ENCODE measurements around the gene IFTAP.
"Not testable (repeated sequence)": the region's sequence is repeated elsewhere in the genome, so short reads cannot be mapped to it uniquely, and the experiment has no call there.

The IFTAP gene

GRCh38 chr11:36635066-36635862, 41.0 kb downstream of the IFTAP start:
- no peak for DNase-seq (ENCODE audit: low spot score)
- FAIRE-seq: no peak

- FAIRE-seq (no peak), DNase-seq (ENCODE audit: low spot score) (no peak)
Measured at GRCh38 chr11:36638556-36638955, 44.3 kb downstream of the IFTAP start.

- DNase-seq (ENCODE audit: low spot score): no peak
- no peak for FAIRE-seq
Measured at GRCh38 chr11:36657610-36658267, 63.4 kb downstream of the IFTAP start.

DNA sequence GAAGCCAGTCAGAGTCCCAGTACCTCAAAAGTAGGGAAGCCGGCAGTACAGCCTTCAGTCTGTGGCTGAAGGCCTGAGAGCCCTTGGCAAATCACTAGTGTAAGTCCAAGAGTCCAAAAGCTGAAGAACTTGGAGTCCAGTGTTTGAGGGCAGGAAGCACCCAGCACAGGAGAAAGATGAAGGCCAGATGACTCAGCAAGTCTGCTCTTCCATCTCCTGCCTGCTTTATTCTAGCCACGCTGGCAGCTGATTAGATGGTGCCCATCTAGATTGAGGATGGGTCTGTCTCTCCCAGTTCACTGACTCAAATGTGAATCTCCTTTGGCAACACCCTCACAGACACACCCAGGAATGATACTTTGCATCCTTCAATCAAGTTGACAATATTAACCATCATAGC, 67.1 kb downstream of the IFTAP start:
- FAIRE-seq; DNase-seq (ENCODE audit: low spot score): not testable (repeated sequence)

DNA sequence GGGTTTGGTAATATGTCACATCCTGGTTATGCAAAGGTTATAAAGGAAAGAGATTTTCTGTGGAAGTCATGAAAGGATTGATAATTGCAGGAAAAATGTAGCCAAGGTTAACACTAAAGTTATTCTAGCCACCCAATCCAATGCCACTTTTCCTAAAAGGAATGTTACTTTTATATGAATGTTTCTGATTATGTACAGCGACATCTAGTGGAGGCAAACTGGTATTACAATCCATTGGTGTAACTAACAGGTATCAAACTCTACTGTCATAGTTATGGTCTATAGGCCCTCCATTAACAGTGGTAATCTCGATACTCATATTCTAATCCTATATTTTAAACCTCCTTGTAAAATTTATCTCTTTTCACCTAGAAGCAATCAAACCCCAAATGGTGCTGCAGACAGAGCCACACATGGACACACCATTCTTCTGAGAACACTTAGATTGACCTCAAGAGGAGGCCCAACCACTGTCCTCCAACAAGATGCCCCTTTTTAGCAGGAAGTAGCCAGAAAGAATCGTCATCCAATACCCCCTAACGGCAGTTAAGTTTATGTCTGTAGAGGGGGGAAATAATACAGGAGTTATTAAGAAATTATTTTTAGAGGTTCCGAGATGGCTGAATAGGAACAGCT, 78.6 kb downstream of the IFTAP start:
- peak; percentile 33 for FAIRE-seq
- DNase-seq (ENCODE audit: low spot score): peak; percentile 35

DNA sequence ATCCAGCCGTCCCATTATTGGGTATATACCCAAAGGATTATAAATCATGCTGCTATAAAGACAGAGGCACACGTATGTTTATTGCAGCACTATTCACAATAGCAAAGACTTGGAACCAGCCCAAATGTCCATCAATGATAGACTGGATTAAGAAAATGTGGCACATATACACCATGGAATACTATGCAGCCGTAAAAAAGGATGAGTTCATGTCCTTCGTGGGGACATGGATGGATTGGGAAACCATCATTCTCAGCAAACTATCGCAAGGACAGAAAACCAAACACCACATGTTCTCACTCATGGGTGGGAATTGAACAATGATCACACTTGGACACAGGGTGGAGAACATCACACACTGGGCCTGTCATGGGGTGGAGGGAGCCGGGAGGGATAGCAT, 85.2 kb downstream of the IFTAP start:
- DNase-seq (ENCODE audit: low spot score); FAIRE-seq: not testable (repeated sequence)

DNA sequence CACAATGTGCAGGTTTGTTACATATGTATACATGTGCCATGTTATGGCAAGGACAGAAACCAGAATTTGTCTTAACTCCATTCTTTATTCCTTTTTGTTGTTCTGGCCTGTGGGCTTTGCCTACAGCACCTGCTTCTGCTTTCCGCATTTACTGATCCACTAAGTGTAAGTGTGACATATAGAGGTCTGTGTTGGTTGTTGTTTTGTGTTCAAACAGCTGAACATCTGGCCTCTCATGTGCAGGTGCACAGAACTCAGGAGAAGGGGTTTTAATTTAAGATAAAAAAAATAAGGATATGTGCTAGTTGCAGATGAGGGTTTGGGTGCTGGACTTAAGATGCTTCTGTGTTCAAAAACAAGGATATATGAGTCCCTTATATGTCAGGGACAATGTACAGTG, 89.5 kb downstream of the IFTAP start:
- FAIRE-seq (no peak), DNase-seq (ENCODE audit: low spot score) (no peak)

DNA sequence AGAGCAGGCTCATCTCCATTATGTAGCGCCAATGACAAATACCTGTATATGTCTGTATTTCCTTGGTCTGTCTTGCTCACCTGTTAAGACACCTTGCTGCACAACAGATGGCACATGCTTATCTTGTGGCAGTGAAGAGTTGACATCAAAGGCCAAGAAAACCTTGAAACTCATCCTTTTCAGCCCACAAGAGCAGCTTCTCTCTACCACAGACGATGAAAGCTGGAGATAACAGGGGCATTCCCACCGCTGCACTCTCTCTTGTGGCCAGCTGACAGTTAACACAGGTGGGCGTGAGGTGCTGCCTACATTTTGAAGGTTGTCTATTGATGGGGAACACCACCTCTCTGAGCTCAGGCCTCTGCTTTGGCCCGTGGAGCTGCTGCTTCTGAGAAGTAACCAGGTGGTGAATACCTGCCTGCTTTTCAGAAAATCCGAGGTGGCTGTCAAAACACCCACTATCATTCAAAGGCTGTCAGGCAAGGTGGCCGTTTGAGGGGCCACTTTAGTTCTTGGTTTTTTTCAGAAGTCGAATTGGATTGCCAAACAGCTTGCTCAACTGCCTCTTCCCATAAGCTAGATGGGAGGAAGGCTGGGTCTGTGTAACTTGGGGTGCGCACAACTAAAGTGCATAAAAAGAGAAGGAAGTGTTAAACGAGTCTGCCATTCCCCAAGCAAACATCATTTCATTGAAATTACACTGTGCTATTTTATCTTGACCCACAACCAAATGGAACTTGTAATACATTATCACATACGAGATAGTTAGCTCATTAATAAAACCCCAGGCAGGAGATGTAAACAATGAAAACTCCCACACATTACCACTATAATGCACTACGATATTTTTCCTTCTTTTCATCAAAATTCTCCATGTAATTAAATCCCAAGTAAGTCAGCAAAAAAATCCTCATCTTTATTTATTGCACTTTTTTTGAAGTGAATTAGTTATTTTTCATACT, 90.8 kb downstream of the IFTAP start:
- FAIRE-seq (no peak), DNase-seq (ENCODE audit: low spot score) (no peak)

DNA sequence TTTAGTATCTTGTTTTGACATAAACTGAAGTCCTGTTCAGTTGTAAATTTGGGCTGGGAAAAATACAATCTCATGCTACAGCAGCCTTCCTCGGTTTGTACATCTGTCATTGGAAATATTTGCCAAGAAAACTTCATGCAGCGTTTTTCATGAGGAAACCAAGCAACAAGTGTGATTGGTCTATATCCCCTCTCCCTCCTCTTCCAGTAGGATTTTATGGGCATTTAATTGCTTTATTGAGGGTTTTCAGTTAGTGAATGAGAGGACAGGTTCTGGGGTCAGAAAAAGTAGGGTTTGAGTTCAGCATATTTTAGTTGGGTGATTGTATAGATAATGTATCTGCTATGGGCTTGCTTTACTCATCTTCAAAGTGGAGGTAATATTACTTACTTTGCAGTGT, 93.8 kb downstream of the IFTAP start:
- no peak for FAIRE-seq

DNA sequence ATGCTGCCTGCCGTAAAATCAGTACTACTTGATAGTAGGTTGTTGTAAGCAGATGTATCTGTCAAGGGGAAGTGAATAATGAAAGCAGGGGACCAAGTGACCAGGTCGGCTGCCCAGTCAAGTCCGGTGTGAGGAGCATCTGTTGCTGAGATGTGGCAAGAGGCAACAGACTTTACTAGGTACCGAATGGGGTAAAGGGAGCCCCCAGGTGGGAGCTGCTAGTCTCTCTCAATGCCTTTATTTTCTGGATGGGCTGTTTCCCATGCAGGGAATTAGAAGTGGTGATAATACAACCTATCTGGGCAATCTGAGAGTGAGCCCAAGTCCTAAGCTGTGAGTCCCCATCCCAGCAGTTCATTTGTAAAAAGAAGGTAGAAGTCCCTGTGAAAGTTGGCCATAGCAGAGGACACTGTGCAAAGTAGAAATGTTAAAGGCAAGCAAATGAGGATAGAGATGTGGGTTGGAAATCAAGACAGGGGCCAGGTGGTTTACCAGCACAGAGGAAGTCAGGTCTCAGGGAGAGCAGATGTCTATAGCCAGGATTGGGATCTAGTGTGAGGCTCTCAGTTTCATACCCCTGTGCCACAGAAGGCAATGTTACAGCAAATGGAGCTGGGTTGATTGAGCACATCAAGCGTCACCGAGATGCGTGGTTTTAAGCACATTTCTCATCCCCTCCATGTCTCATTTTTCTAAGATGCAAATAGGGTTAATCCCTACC, 94.4 kb downstream of the IFTAP start:
- DNase-seq (ENCODE audit: low spot score) (no peak), FAIRE-seq (no peak)

More for the DNA sequence above, 93.8 kb downstream of the IFTAP start:
- no peak for DNase-seq (ENCODE audit: low spot score)

DNA sequence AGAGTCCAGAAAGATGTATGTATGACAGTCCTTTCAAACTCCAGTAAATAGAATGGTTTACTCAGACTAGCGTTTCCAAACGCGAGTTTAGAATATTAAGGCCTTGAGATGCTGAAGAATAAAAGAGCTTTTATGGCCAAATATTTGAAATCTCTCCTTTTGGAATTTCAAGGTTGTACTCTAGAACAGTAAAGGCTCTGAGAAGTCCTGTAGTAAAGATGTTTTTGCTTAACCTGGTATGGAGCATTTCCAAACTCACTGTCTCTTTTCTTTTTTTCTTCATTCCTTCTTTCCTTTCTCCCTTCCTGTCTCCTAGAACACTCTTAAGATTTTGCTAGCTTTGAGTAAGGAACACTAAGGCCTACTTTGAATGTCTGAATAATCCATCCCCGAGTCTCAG, 95.1 kb downstream of the IFTAP start:
- no peak for DNase-seq (ENCODE audit: low spot score)
- no peak for FAIRE-seq

GRCh38 chr11:36692704-36693103, 98.4 kb downstream of the IFTAP start:
- DNase-seq (ENCODE audit: low spot score): no peak
- FAIRE-seq: no peak

DNA sequence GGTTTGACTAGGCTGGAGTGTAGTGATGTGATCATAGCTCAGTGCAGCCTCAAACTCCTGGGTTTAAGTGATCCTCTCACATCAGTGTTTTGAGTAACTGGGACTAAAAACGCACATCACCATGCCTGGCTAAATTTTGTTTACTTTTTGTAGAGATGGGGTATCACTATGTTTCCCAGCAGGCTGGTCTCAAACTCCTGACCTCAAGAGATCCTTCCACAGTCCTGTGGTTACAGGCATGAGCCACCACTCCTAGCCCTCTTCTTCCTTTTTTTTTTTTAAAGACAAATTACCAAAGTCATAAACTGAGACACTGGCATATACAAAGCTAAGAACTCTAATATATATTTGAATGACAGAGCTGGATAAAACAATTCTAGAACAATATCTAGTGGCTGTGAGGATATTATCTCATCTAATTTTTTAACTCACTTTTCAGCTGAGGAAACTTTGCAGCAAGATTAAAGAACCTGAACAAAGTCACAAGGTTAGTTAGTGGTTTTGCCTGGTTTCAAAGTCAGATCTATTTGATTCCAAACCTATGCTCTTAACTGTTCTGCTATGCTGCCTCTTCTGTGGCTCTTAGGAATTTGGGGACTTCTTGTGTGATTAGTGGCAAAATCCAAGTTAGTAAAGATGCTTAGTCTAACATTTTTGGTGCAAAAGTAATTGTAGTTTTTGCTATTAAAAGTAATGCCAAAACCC, 99.0 kb downstream of the IFTAP start:
- FAIRE-seq (no peak), DNase-seq (ENCODE audit: low spot score) (no peak)

DNA sequence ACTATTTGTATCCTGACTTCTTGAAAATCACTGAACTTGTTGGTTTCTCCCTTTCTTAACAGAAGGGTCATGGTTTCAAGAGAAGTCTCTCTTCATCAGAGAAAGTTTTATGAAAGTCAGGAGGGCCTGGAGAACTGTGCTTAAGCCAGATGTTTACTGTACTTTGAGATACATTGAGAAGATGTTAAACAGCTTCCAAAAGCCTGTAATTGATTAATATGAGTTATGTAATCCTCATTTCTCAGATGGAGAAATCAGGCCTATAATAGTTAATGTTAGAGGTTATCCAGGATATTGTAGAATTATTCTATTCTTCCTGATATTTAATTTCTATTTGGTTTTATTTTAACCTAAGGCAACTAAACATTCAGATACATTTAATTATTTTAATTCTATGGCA, 100.8 kb downstream of the IFTAP start:
- FAIRE-seq: no peak
- no peak for DNase-seq (ENCODE audit: low spot score)

DNA sequence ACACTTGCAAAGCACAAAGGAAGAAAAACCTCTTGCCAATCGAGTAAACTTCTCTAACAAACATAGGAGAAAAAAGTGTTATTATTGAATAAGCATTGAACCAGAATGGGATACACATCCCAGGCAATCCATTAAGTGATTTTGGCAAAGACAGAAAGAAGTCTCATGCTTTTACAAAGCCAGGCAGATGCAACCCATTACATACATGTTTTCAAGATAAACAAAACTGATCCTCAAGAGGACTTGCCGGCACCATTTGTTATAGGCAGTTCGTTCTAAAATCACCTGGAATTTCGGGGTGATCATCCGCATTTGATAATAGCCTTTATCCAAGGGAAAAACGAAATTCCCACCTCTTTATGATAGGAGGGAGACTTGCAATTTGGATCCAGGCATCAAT, 101.3 kb downstream of the IFTAP start:
- no peak for FAIRE-seq

DNA sequence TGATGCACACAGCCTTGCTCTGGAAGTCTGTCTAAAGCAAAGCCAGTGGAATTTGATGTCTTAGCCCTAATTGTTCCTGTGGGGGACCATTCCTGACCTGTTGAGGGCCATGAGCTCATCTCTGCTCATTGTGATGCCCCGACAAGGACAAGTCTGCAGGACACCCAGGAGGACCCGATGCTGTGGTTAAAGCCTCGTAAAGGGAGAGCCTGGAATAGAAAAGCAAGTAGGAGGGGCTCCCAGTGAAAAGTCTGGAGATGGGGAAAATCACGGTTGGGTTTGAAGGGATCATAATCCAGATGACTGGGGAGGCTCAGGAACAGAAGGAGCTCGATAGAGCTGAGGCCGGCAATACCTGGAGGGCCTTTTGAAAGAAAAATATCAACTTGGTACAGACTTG, 102.2 kb downstream of the IFTAP start:
- DNase-seq (ENCODE audit: low spot score): no peak
- no peak for FAIRE-seq

More for the DNA sequence above, 101.3 kb downstream of the IFTAP start:
- no peak for DNase-seq (ENCODE audit: low spot score)

GRCh38 chr11:36699271-36699670, 105.0 kb downstream of the IFTAP start:
- FAIRE-seq (no peak), DNase-seq (ENCODE audit: low spot score) (no peak)

- no peak for FAIRE-seq
Measured at GRCh38 chr11:36700246-36700645, 105.9 kb downstream of the IFTAP start.

DNA sequence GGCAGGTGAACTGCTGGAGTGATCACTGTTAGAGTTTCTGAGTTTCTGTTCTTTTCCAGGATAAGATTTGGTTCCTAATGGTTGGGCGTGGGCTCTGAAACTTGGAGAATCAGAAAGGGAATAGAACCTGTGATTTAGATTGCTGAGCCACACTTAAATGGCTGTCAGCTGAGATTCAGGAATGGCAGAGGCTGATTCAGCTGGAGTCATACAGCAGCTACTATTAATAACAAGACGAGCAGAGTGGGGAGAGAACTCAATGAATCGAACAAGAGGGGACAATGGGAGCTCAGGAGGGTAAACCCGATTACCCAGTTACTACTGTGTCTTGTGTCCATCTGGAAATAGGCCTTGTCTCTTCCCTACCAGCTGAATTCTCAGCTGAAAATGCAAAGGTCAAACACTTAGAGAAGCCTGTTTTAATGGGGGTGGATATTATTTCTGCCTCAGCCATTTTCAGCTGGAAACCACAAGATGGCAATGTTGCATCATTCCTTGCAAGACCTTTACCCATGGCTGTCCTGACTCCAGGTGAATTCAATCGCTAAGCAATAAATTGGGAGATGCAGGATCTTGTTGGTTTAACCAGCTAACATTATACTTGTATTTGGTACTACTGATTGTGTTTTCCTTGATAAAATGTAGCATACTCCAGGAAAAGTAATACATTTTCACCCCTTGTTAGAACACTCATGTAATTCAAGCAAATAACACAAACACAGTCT, 108.2 kb downstream of the IFTAP start:
- DNase-seq (ENCODE audit: low spot score) (peak; percentile 42), FAIRE-seq (no peak)

More at GRCh38 chr11:36700246-36700645, 105.9 kb downstream of the IFTAP start:
- DNase-seq (ENCODE audit: low spot score): no peak

Measured in RCC 7860 (cell line).